ENCODE measurements around the gene GGA2. TPM values are rescaled to one million over a fixed set of nuclear protein-coding genes. Genes with fewer than 3 reads are reported as not detected.

GGA2 gene
- total and polyA plus RNA-seq, 8 donors = 42.4 to 93.3 (median 67.0) TPM

DNA sequence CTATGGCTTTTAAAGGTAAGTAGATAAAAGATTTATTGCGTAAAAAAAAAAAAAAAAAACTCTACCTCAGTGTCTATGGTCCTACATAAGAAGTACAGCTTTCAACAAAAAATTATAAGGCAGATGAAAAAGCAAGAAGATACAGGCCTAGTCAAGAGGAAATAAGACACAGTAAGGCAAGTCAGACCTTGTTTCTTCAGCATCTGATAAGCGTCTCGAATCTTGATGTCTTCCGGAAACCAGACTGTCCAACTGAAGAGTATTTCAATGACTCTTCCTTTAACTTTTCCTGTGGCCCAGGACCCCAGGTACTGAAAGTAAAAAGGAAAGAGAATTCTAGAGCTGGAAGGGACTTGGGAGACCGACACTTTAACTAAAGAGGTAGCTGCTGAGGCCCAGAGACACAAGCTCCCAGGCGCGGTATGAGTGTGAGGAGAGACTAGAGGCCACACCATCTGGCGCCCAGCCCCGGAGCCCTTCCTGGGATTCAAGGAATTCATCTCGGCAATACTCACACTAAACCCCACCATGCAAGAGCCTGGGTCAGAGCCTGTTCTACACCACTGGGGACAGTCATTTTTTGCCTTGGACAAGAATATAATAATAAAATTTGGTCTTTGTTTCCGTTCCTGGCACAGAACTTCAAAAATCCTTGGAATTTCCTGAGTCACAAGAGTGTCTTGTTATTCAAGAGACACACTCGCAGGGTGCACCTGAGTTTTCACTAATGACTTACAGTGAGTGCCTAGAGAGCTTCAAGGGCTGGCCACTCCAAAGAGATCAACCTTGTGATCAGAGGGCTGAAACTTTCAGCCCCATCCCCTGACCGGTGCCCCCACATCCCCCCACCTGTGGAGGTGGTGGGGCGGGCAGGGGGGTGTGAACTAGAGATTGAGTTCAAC lies 18.6 kb downstream of the GGA2 start:
- ATAC-seq (peak in 1 of 4 donors; percentile 8), DNase-seq (no peak), FAIRE-seq (no peak)
- intact Hi-C loops (cut with DNase I) = no loop called here
- no peak overlapping the region for H3K4me3 ChIP-seq
- no peaks in the 10 kb centered on the region for H3K9me3 ChIP-seq
- H3K27me3 ChIP-seq = no peaks in the 10 kb centered on the region
- H3K27ac ChIP-seq = no peak overlapping the region
- TF ChIP-seq CTCF (IDR thresholded peaks at IDR 0.05) = no peak
- H3K36me3 ChIP-seq = peaks cover 4 to 89% (median 84%) of the 10 kb centered on the region in 3 donors
- H3K4me1 ChIP-seq = peaks cover 0 to 5% (median 0%) of the 10 kb centered on the region in 3 donors
- 80 to 82% methylated on average over 14 of the region's 14 CpGs for WGBS, 2 donors

GRCh38 chr16:23486480-23486879 lies 23.8 kb downstream of the GGA2 start:
- Histone ChIP-seq H3K27ac (no peak overlapping the region), H3K9me3 (no peaks in the 10 kb centered on the region), H3K36me3 (peaks cover 3 to 100% (median 73%) of the 10 kb centered on the region in 3 donors), H3K4me1 (no peaks in the 10 kb centered on the region), H3K4me3 (no peak overlapping the region), H3K27me3 (no peaks in the 10 kb centered on the region)
- FAIRE-seq = no peak
- no peak for DNase-seq
- intact Hi-C loops (cut with DNase I) = no loop called here
- TF ChIP-seq CTCF (IDR thresholded peaks at IDR 0.05) = no peak
- peak; percentile 11 to 79 (median 58) for ATAC-seq
- WGBS, 2 donors = 38 to 39% methylated on average over 5 of the region's 5 CpGs

DNA sequence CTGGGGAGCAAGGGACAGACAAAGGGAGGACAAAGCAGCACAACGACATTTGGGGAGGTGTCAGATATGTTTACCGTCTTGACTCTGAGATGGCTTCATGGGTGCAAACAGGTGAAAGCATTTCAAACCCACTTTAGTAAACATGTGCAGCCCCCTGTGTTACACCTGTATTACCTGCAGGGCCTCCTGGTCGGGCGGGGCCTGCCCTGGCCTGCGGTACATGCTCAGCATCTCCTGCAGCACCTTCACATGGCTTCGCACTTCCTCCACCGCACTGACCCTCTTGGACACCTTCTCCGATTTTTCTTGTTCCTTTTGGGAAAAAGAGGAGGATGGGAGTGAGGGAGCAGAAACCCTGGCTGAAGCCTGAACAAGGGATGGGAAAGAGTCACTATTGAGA lies 24.5 kb downstream of the GGA2 start:
- no peak overlapping the region for H3K4me3 ChIP-seq
- H3K4me1 ChIP-seq = no peaks in the 10 kb centered on the region
- no peaks in the 10 kb centered on the region for H3K27me3 ChIP-seq
- TF ChIP-seq CTCF (IDR thresholded peaks at IDR 0.05) = no peak
- no peak overlapping the region for H3K27ac ChIP-seq
- H3K9me3 ChIP-seq = no peaks in the 10 kb centered on the region
- ATAC-seq (no peak), FAIRE-seq (no peak), DNase-seq (no peak)
- H3K36me3 ChIP-seq = peaks cover 4 to 100% (median 74%) of the 10 kb centered on the region in 3 donors
- WGBS, 2 donors = 89 to 92% methylated on average over 8 of the region's 8 CpGs
- intact Hi-C loops (cut with DNase I) = no loop called here

- no peak overlapping the region for H3K4me3 ChIP-seq
- H3K9me3 ChIP-seq = no peaks in the 10 kb centered on the region
- ATAC-seq (no peak), FAIRE-seq (no peak), DNase-seq (no peak)
- H3K36me3 ChIP-seq = peaks cover 7 to 100% (median 75%) of the 10 kb centered on the region in 3 donors
- 68 to 74% methylated on average over 2 of the region's 2 CpGs for WGBS, 2 donors
- H3K4me1 ChIP-seq = no peaks in the 10 kb centered on the region
- intact Hi-C loops (cut with DNase I) = no loop called here
- H3K27ac ChIP-seq = no peak overlapping the region
- no peaks in the 10 kb centered on the region for H3K27me3 ChIP-seq
- no peak for TF ChIP-seq CTCF (IDR thresholded peaks at IDR 0.05)
Measured at GRCh38 chr16:23485257-23485614, 25.1 kb downstream of the GGA2 start.

Measured in pancreas (tissue), 10 donors.